ENCODE results near the gene USP12. TPM values are rescaled to one million over a fixed set of nuclear protein-coding genes. Genes with fewer than 3 reads are reported as not detected.
A peak's percentile ranks its signal among the peaks of the same experiment; 100 is the strongest.

USP12 gene
- total RNA-seq, 3 donors from 2014 or later = 48.0 to 60.7 (median 51.1) TPM

DNA sequence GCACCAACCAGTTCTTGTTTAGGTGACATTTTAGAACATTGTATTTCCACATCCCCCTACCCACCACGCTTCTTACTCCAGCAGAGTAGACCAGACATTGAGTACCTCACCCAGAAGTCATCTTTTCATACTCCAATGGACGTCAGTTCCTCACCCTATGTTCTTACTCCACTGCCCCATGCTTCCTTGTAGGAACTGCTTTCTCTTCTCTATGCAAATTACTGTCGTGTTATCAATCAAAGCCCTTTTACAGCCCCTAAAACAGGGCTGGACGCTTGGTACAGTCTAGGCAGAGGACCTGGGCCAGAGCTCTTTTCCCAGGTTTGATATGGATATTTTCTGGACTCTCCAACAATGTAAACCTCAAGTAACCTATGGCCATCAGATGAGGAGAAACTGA is 58.2 kb downstream of the USP12 start:
- ATAC-seq (no peak), DNase-seq (no peak)
- Mint-ChIP-seq H3K4me3 (no peak overlapping the region), H3K36me3 (ENCODE audit: insufficient read depth) (peaks cover 24% of the 10 kb centered on the region), H3K4me1 (ENCODE audit: low read depth) (peaks cover 26% of the 10 kb centered on the region), H3K9me3 (no peaks in the 10 kb centered on the region), H3K27me3 (ENCODE audit: low read depth) (no peaks in the 10 kb centered on the region)

DNA sequence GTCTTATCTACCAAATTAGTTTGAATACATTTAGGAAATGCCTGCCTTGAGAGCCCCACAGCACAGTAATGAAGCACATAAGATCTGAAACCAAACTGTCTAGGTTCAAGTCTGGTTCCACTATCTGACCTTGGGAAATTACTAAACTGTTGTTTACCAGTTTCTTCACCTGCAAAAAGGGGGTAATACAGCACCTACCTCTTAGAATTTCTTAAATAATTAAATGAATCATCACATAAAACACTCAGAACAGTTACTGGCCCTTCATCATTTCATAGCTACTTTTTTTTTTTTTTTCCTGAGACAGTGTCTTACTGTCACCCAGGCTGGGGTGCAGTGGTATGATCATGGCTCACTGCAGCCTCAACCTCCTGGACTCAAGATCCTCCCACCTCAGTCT is 59.6 kb downstream of the USP12 start:
- peak; percentile 48 to 58 for ATAC-seq
- no peak for DNase-seq
- peaks cover 24% of the 10 kb centered on the region for H3K36me3 Mint-ChIP-seq (ENCODE audit: insufficient read depth)
- H3K27me3 Mint-ChIP-seq (ENCODE audit: low read depth) = no peaks in the 10 kb centered on the region
- H3K4me3 Mint-ChIP-seq = no peak overlapping the region
- peaks cover 18% of the 10 kb centered on the region for H3K4me1 Mint-ChIP-seq (ENCODE audit: low read depth)
- H3K9me3 Mint-ChIP-seq = no peaks in the 10 kb centered on the region

DNA sequence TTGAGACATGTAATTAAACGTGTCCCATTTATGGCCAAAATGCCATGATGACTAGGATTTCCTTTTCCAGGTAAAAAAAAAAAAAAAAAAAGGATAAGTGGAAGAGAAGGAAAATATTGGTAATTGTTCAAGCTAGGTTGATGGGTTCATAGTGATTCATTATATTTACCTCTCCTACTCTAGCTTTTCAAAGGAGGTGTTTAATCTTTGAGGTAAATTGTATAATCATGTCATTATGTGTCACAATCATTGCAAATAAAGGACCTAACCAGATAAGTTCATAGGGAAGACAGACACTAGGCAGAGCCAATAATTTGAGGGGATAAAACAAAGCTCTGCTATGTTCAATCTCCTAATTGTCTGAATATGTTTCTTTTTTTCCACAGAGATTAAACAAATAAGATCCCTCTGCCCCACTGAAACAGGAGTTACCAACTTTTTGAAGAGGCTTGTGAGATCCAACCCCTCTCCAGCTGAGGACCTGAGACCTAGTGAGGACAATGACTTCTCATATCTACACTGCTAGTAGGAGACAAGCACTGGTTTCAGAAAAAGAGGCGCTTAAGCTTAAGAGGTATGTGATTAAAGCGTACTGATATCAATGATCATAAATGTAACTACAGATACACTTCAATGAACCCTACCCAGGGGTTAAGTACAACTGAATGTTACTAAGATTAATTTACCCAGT is 61.4 kb downstream of the USP12 start:
- H3K36me3 Mint-ChIP-seq (ENCODE audit: insufficient read depth) = peaks cover 27% of the 10 kb centered on the region
- no peak overlapping the region for H3K4me3 Mint-ChIP-seq
- DNase-seq = no peak

DNA sequence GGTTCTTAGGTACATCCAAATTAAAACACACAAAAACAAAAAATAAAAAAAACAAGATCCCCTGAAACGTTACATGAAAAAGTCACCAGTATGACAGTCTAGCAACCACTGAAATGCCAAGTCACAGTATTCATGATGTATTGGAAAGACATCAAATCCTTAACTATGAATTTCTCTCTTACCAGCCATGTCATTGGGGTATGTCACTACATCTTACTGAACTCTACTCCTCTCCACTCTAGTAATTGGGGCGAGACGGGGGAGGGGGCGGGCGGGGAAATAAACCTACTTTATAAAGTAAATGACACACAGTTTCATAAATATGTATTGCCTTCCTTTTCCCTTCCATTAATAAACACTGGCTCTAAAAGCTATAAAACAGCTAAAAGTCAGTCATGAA is 65.5 kb downstream of the USP12 start:
- ATAC-seq = no peak
- Mint-ChIP-seq H3K9me3 (no peaks in the 10 kb centered on the region), H3K27me3 (ENCODE audit: low read depth) (no peaks in the 10 kb centered on the region), H3K4me3 (no peak overlapping the region), H3K4me1 (ENCODE audit: low read depth) (peaks cover 15% of the 10 kb centered on the region), H3K36me3 (ENCODE audit: insufficient read depth) (peaks cover 36% of the 10 kb centered on the region)
- no peak for DNase-seq

More for the DNA sequence above, 61.4 kb downstream of the USP12 start:
- Mint-ChIP-seq H3K27me3 (ENCODE audit: low read depth) (no peaks in the 10 kb centered on the region), H3K4me1 (ENCODE audit: low read depth) (peaks cover 21% of the 10 kb centered on the region), H3K9me3 (no peaks in the 10 kb centered on the region)
- no peak for ATAC-seq

DNA sequence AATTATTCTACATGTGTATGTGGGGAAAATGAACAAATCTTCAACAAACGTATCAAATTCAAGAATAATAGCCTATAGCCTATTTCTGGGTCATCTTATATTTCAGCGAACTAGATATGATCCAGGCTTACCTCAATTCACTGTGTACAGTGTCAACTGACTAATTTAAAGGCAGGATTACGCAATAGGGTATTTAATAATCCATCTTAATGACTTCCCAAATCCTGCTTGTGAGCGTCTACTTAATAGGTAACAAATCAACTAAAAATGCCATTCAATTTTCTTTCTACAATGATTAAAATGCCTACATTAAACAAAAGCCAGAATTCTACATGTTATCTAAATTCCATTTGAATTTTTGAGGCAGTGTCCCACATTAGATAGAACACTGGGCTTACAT is 67.0 kb downstream of the USP12 start:
- DNase-seq = no peak
- peaks cover 43% of the 10 kb centered on the region for H3K36me3 Mint-ChIP-seq (ENCODE audit: insufficient read depth)
- H3K27me3 Mint-ChIP-seq (ENCODE audit: low read depth) = no peaks in the 10 kb centered on the region
- ATAC-seq = no peak
- no peak overlapping the region for H3K4me3 Mint-ChIP-seq
- peaks cover 16% of the 10 kb centered on the region for H3K4me1 Mint-ChIP-seq (ENCODE audit: low read depth)
- H3K9me3 Mint-ChIP-seq = no peaks in the 10 kb centered on the region

DNA sequence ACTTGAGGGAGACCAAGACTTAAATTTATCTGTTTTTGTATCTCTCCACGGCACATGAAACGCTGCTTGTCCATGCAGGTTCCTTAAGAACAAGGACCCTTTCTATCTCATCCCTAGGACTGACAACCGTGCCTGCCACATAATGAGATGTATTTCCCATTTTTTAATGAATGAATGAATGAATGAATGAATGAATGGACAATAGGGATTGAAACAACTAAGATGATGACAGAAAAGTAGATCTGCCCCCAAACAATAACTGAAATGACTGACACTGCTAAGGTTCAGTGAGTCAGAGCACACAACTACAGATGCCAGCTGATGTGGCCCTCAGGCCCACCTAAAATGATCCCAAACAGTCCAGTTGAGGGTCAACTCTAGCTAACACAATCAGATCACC is 69.8 kb downstream of the USP12 start:
- H3K4me3 Mint-ChIP-seq = no peak overlapping the region
- ATAC-seq (no peak), DNase-seq (no peak)
- no peaks in the 10 kb centered on the region for H3K9me3 Mint-ChIP-seq
- peaks cover 45% of the 10 kb centered on the region for H3K36me3 Mint-ChIP-seq (ENCODE audit: insufficient read depth)
- H3K27me3 Mint-ChIP-seq (ENCODE audit: low read depth) = no peaks in the 10 kb centered on the region
- peaks cover 25% of the 10 kb centered on the region for H3K4me1 Mint-ChIP-seq (ENCODE audit: low read depth)

DNA sequence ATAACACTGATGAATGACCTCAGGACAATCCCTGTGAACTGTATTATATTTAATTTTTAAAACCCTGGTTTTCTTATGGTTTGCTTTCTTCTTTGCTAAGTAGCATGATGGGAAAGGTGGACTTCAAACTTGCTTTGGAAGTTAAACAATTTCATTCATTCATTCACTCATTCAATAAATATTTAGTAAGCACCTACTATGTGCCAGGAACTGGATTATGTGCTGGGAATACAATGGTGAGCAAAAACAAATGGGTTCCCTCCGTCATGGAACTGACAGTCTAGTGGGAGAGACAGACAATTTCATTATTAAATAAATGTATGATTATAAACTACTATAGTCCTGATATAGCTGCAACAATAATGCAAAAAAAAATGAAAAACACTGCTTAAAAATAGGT is 70.3 kb downstream of the USP12 start:
- peaks cover 44% of the 10 kb centered on the region for H3K36me3 Mint-ChIP-seq (ENCODE audit: insufficient read depth)
- peaks cover 22% of the 10 kb centered on the region for H3K4me1 Mint-ChIP-seq (ENCODE audit: low read depth)
- no peaks in the 10 kb centered on the region for H3K9me3 Mint-ChIP-seq
- no peak overlapping the region for H3K4me3 Mint-ChIP-seq
- DNase-seq = no peak
- ATAC-seq = no peak
- H3K27me3 Mint-ChIP-seq (ENCODE audit: low read depth) = no peaks in the 10 kb centered on the region

DNA sequence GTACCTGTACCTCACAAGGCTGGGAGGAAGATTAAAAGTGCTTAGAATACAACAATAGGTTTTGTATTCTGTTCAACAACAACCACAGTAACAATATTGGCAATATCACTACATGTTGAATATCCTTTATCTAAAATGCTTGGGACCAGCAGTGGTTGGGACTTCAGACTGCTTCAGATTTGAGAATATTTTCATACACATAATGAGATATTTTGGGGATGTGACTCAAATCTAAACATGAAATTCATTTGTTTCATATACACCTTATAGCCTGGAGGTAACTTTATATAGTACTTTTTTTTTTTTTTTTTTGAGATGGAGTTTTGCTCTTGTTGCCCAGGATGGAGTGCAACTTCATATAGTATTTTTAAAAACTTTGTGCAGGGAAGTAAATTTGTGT is 73.9 kb downstream of the USP12 start:
- H3K9me3 Mint-ChIP-seq = no peaks in the 10 kb centered on the region
- no peaks in the 10 kb centered on the region for H3K27me3 Mint-ChIP-seq (ENCODE audit: low read depth)
- no peak overlapping the region for H3K4me3 Mint-ChIP-seq
- H3K36me3 Mint-ChIP-seq (ENCODE audit: insufficient read depth) = peaks cover 52% of the 10 kb centered on the region
- peaks cover 19% of the 10 kb centered on the region for H3K4me1 Mint-ChIP-seq (ENCODE audit: low read depth)
- DNase-seq (no peak), ATAC-seq (no peak)

DNA sequence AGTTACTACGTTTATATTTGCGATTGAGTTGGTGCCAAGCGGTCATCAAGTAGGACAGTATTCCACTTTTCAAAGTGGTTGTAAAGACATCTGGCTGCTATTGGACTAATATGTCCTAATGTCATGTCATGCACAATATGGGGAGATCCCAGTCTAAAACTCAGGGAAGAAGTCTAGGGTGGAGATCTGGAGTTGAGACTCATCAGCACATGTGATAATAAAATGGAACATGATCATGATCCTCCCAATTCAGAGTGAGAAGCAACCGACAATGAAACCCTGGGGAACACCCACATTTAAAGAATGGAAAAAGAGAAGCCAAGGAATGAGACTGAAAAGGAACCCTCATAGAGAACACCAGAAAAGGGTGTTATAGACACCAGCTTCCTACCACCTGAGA is 80.2 kb downstream of the USP12 start:
- Mint-ChIP-seq H3K9me3 (no peaks in the 10 kb centered on the region), H3K4me3 (no peak overlapping the region), H3K27me3 (ENCODE audit: low read depth) (no peaks in the 10 kb centered on the region), H3K36me3 (ENCODE audit: insufficient read depth) (peaks cover 66% of the 10 kb centered on the region), H3K4me1 (ENCODE audit: low read depth) (peaks cover 3% of the 10 kb centered on the region)
- ATAC-seq = no peak
- DNase-seq = no peak

DNA sequence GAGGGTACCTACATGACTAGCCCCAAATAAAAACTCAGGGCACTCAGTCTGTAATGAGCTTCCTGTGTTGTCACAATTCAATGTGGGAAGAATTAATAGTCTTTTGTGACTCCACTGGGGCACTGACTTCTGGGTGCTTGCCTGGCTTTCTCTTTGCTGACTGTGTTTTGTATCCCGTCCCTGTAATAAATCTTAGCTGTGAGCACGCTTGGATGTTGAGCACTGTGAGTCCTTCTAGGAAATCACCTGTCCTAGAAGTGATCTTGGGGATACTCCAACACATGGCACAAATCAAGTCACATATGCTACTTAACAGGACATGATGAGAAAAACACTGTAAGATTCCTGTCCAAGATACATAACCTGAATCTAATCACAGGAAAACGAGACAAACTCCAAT is 83.0 kb downstream of the USP12 start:
- Mint-ChIP-seq H3K4me1 (ENCODE audit: low read depth) (peaks cover 3% of the 10 kb centered on the region), H3K4me3 (no peak overlapping the region), H3K27me3 (ENCODE audit: low read depth) (no peaks in the 10 kb centered on the region), H3K36me3 (ENCODE audit: insufficient read depth) (peaks cover 52% of the 10 kb centered on the region), H3K9me3 (no peaks in the 10 kb centered on the region)
- ATAC-seq = no peak
- no peak for DNase-seq

DNA sequence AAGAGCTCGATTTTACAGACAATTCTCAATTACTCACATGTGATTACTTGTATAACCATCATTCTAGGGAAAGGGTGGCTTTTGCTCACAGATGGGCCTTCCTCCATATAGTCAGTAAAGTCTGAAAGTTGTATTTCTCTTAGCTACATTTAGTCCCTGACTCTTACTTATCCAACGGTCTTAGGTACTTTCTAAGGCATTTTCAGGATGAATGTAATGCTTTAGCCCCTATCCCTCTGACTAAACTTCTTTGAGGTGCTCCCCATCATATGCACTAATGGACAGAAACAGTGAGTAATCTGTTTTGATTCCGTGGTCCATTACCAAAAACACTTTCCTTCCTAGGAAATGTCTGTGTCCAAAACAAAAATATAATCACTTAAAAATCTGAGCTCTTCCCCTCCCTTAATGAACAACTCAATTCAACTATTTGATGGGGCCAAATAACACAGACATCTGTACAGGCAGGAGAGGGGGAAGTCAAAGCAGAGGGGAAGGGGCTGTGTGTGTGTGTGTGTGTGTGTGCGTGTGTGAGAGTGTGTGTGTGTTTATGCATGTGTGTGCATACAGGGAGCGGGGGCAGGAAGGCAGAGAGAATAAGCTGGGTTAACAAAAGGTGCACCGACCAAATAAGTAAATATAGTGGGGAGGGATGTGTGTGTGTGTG is 84.9 kb downstream of the USP12 start:
- DNase-seq = no peak
- Mint-ChIP-seq H3K36me3 (ENCODE audit: insufficient read depth) (peaks cover 45% of the 10 kb centered on the region), H3K4me1 (ENCODE audit: low read depth) (peaks cover 5% of the 10 kb centered on the region), H3K4me3 (no peak overlapping the region), H3K27me3 (ENCODE audit: low read depth) (no peaks in the 10 kb centered on the region), H3K9me3 (no peaks in the 10 kb centered on the region)
- ATAC-seq = no peak

DNA sequence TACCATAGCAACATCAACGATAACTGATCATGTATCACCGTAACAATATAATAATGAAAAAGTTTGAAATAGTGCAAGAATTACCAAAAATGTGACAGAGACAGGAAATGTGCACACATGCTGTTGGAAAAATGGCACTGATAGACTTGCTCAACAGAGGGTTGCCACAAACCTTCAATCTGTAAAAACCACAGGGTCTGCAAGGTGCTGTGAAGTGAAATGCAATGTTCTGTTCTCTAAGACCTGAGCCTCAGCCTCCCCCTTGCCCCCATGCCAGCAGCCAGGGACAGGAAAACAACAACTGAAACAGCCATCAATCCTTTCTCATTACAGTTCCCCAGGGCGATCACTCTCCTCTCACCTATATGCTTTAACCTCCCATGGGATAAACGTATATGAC is 88.4 kb downstream of the USP12 start:
- no peak overlapping the region for H3K4me3 Mint-ChIP-seq
- peaks cover 12% of the 10 kb centered on the region for H3K4me1 Mint-ChIP-seq (ENCODE audit: low read depth)
- ATAC-seq (no peak), DNase-seq (no peak)
- H3K36me3 Mint-ChIP-seq (ENCODE audit: insufficient read depth) = peaks cover 43% of the 10 kb centered on the region
- no peaks in the 10 kb centered on the region for H3K9me3 Mint-ChIP-seq
- no peaks in the 10 kb centered on the region for H3K27me3 Mint-ChIP-seq (ENCODE audit: low read depth)

DNA sequence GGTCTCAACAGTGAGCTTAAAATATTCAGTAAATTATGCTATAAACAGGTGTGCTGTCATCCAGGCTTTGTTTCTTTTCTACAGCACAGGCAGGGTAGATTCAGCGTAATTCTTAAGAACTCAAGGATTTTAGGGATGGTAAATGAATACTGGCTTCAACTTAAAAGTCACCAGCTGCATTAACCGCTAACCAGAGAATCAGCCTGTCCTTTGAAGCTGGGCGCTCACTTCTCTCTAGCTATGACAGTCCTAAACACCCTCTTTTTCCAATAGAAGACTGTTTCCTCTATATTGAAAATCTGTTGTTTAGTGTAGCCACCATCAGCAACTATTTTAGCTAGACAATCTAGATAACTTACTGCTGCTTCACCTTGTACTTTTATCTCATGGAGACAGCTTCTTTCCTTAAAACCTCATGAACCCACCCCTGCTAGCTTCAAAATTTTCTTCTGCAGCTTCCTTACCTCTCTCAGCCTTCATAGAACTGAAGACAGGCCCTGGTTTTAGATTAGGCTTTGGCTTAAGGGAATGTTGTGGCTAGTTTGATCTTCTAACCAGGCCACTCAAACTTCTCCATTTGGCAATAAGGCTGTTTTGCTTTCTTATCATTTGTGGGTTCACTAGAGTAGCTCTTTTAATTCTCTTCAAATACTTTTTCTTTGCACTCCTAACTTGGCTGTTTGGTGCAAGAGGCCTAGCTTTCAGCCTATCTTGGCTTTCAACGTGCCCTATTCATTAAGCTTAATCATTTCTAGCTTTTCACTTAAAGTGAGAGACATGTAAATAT is 89.5 kb downstream of the USP12 start:
- peaks cover 12% of the 10 kb centered on the region for H3K4me1 Mint-ChIP-seq (ENCODE audit: low read depth)
- no peak for ATAC-seq
- no peaks in the 10 kb centered on the region for H3K27me3 Mint-ChIP-seq (ENCODE audit: low read depth)
- H3K36me3 Mint-ChIP-seq (ENCODE audit: insufficient read depth) = peaks cover 42% of the 10 kb centered on the region
- no peak for DNase-seq
- H3K9me3 Mint-ChIP-seq = no peaks in the 10 kb centered on the region
- H3K4me3 Mint-ChIP-seq = no peak overlapping the region

DNA sequence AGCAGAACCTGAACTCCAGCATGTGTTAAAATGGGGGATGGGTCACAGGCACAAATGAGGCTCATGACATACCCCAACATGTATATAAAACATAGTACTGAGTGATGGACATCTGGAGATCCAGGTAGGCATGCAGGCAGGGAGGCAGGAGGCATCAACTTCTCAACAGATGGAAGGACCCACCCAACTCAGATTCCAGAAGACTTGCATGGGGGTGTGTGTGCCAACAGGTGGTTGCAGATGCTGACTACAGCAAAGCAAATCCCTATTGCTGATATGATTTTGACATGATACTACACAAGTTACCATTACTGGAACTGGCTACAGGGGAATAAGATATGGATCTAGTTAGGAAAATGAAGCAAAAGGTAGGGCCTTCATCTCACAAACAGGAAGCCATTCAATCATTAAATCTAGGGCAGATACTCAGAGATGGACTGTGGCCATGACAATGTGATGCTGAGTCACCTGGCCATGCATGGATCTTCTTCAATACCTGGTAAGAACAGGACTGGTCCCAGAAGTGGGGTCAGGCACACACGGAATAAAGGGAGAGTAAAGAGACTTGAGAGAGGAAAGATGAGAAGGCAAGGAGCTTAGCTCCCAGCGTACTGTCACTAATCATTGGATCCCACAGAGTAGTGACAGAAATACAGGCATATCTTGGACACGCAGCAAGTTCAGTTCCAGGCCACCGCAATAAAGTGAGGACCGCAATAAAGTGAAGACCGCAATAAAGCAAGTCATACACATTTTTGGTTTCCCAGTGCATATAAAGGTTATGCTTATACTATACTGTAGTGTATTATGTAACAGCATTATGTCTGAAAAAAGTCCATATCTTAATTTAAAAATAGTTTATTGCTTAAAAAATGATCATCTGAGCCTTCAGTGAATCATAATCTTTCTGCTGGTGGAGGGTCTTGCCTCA is 91.3 kb downstream of the USP12 start:
- ATAC-seq = no peak
- no peak for DNase-seq
- Mint-ChIP-seq H3K27me3 (ENCODE audit: low read depth) (no peaks in the 10 kb centered on the region), H3K4me1 (ENCODE audit: low read depth) (peaks cover 9% of the 10 kb centered on the region), H3K36me3 (ENCODE audit: insufficient read depth) (peaks cover 36% of the 10 kb centered on the region), H3K4me3 (no peak overlapping the region), H3K9me3 (no peaks in the 10 kb centered on the region)

Measured in activated T-cell treated with anti-CD3 and anti-CD28 coated beads, Interleukin-2, amount 50 U/mL, for 4 hours (primary cell).